GM19468 (cell line): ENCODE measurements around the gene NPC1L1.

Experiments used
- ATAC-seq: cut with Tn5 transposase; IDR thresholded peaks from one replicate; pipeline ENCODE4 v1.9.1; 2021; ENCODE audit warnings: mild to moderate bottlenecking, moderate library complexity, moderate number of reproducible peaks; ENCODE audit not compliant: unreplicated experiment; ENCODE audit errors: extremely low read depth

The NPC1L1 gene

GRCh38 chr7:44482502-44483485 lies 58.3 kb downstream of the NPC1L1 start:
- ATAC-seq, result no peak

- no peak for ATAC-seq
Observed at GRCh38 chr7:44477938-44478337, 63.2 kb downstream of the NPC1L1 start.

DNA sequence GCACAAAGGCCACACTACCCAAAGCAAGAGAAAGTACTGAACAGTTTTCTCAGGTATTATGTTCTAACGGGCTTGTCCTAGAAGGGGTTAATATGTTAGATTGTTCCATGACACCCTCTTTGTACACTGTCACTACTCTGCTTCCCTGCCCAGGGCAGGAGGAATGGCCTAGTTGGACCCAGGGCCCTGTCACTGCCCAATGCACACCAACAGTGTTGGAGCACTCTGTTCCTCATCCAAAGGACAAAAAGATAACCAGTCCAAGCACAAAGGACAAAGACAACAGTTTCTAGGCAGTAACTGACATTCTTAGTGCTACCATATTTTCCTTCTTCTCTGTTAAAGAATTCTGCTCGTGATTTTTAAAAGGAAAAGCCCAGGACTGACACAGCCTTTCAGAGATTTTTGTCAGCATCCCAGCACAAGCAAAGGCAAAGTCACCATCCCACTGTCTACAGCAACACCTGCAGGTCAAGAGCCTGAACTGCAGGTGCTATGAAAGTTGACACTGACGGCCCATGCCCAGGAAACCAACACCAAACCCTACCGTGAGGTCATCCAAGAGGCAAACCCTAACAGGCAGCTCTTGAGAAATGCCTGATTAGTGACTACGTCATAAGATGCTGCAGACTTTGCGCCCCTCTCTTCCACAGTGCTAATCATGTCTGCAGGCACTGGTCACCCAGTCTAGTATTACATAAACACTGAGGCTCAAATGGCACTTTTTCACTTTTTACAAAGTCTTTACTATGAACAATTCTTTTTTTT lies 63.9 kb downstream of the NPC1L1 start:
- peak; percentile 42 for ATAC-seq

DNA sequence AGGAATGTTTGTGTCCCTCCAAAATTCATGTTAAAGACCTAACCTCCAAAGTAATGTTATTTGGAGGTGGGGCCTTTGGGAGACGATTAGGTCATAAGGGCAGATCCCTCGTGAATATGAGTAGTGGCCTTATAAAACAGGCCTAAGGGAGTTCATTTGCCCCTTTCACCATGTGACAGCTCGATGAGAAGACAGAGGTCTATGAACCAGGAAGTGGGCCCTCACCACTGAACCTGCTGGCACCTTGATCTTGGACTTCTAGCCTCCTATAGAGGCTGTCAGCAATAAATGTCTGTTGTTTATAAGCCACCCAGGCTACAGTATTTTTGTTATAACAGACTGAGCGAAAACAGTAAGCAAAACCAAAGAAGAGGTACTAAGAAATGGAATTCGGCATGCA lies 64.8 kb downstream of the NPC1L1 start:
- no peak for ATAC-seq

DNA sequence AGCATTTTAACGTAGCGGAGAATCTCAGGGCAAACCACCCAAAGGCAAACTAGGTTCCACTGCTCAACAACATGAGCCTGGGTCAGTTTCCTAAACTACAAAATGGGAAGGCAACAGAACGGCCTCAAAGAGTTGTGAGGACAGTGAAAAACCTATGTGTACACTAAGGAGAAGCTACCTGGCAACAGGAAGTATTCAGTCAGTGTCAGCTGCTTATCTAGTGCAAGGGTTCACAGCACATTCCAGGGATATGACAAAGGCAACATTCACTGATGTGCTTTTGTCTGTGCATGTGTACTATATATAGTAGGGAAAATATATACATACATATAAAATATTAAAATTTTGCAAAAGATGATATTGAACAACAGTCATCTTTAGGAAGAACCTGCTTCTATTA lies 67.8 kb downstream of the NPC1L1 start:
- ATAC-seq, result no peak

- ATAC-seq, result no peak
Observed at GRCh38 chr7:44472843-44473242, 68.3 kb downstream of the NPC1L1 start.

- no peak for ATAC-seq
Observed at GRCh38 chr7:44471850-44472249, 69.3 kb downstream of the NPC1L1 start.

- ATAC-seq, result no peak
Observed at GRCh38 chr7:44471436-44471835, 69.7 kb downstream of the NPC1L1 start.

GRCh38 chr7:44470628-44471245 lies 70.4 kb downstream of the NPC1L1 start:
- ATAC-seq, result no peak

GRCh38 chr7:44470135-44470479 lies 71.0 kb downstream of the NPC1L1 start:
- ATAC-seq, result no peak

DNA sequence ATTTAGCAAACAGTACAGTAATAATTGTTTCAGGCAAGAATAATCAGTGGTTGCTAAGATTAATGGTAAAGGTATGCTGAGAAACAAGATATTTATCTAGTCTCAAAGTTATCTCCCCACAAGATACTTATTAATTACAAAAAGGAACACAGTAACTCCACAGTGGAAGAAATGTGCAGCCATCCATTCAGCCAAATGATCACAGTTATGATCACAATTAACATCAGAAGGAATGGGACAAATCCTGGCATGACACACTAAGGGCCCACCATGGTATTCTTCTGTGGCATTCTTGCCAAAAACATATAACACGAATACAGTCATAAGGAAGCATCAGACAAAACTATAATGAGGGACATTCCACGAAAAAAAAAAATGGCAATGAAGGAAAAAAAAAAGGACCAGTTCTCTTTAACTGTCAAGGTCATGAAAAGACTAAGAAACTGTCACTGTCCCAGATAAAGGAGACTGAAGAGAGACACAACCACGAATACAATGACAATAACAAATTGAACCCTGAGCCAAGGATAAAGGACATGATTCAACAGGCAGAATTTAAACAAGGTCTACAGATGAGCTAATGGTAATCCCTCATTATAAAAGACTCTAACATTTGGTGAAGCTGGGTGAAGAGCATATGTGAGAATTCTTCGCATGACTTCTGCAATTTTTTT lies 71.5 kb downstream of the NPC1L1 start:
- no peak for ATAC-seq

DNA sequence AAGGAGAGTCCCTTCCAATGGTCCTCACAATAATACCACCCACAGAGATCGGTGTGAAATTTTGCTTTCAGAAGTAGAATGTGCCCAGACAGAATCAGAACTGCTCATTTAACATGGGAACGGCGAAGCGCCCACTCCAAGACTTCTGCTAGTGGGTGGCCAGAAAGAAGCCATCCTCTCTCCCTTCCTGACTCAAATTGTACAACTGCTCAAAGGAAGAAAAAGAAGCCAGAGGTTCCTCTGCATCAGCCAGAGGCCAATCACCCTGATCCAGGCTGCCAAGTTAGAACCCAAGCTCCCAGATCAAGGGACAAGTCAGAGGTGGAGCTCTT lies 73.9 kb downstream of the NPC1L1 start:
- ATAC-seq, result no peak

DNA sequence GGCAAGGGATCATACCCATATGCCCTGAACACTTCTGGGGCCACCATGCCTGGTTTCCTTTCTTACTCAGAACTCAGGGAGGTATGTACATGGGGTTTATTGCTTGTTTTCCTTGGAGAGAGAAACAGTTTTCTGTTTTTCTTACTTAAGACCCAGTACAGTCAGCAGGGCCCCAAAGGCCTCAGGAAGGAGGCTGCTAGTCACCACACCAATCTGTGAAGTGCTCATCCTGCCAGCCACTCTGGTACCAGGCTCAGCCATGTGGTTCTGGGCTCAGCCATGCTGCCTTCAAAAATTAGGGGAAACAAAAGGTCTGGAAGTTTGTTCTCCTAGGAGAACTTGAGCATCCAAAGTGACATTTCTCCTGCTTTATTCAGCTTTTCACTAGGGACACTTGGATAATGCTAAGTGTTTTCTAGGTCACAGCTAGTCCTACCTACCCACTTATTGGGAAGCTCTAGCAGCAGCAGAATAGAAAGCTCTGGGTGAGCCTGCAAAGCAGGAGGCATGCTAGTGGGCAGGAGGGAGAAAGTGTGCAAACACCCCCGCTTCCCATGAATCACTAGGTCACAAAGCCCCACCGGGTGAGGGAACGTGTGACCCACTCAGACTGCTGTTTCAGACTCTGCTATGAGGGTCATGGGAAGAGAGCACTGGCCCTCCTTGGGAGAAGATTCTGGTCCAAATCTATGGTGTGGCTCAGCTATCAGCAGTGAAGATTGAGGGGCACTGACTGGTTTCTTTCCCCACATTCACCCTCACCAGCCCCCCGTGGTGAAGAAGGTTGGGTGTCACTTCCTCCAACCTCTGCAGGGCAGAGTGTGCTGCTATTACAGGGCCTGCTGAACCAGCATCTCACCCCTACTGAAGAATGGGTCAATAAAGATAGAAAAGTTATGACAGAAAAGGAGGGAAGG lies 74.6 kb downstream of the NPC1L1 start:
- no peak for ATAC-seq

DNA sequence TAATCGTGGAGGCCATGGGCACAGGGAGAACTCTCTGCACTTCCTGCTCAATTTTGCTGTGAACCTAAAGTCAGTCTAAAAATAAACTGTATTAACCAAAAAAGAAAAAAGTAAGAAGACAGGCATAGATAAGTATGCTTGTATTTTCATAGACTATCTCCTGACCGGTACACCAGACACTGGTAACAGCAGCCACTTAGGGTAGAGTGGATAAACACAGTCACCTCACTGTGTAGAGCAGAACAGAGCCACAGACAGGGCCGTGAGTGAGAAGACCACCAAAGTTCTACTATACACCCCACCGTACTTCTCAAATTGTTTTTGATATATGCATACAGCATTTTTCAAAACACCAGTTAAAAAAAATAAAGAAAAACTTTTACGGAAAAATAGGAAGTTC lies 75.6 kb downstream of the NPC1L1 start:
- no peak for ATAC-seq

DNA sequence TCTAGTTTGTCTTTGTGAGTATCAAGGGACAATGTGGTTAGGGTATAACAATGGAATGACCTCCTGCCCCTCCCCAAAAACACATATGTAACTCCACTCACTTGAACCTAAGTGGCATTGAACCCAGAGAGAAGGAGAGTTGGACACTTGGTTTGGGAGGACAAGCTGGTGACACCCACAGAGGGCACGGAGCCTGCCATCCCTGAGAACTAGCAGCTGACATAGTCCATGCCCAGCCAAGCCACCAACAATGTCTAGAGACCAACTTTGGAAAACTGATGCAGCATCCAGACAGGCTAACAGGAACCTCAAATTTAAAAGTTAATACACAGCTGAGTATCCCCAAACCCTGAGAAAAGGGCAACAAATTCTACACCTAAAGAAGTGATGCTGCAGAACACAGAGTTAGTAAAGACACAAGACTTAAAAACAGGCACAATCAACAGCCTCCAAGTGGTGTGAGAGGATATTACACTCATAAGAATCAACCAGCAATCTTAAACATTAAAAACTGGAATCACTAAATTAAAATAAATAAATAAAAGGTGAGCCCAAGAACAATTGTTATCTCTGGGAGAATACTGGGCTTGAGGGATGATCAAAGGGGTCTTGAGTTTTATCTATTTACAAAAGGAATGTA lies 77.8 kb downstream of the NPC1L1 start:
- no peak for ATAC-seq
